Measurements from ENCODE around the gene GALNT10.

GALNT10 gene

GRCh38 chr5:154329062-154329461 lies 138.5 kb downstream of the GALNT10 start:
- no peak for DNase-seq

GRCh38 chr5:154329519-154330040 lies 139.0 kb downstream of the GALNT10 start:
- DNase-seq, result no peak

- no peak for DNase-seq
Observed at GRCh38 chr5:154330097-154330667, 139.6 kb downstream of the GALNT10 start.

GRCh38 chr5:154331232-154331631 lies 140.7 kb downstream of the GALNT10 start:
- no peak for DNase-seq

- no peak for DNase-seq
Observed at GRCh38 chr5:154331924-154332323, 141.4 kb downstream of the GALNT10 start.

- no peak for DNase-seq
Observed at GRCh38 chr5:154332451-154332850, 141.9 kb downstream of the GALNT10 start.

GRCh38 chr5:154333016-154333415 lies 142.5 kb downstream of the GALNT10 start:
- no peak for DNase-seq

GRCh38 chr5:154334406-154335064 lies 144.0 kb downstream of the GALNT10 start:
- DNase-seq, result no peak

GRCh38 chr5:154335065-154335448 lies 144.5 kb downstream of the GALNT10 start:
- no peak for DNase-seq

GRCh38 chr5:154341620-154342019 lies 151.1 kb downstream of the GALNT10 start:
- no peak for DNase-seq

GRCh38 chr5:154342211-154342610 lies 151.7 kb downstream of the GALNT10 start:
- no peak for DNase-seq

- no peak for DNase-seq
Observed at GRCh38 chr5:154342963-154343362, 152.4 kb downstream of the GALNT10 start.

- DNase-seq, result no peak
Observed at GRCh38 chr5:154344461-154344860, 153.9 kb downstream of the GALNT10 start.

- no peak for DNase-seq
Observed at GRCh38 chr5:154345255-154345952, 154.9 kb downstream of the GALNT10 start.

GRCh38 chr5:154346427-154346826 lies 155.9 kb downstream of the GALNT10 start:
- DNase-seq, result no peak

GRCh38 chr5:154349626-154350264 lies 159.2 kb downstream of the GALNT10 start:
- no peak for DNase-seq

- no peak for DNase-seq
Observed at GRCh38 chr5:154351141-154351540, 160.6 kb downstream of the GALNT10 start.

- no peak for DNase-seq
Observed at GRCh38 chr5:154351566-154351965, 161.0 kb downstream of the GALNT10 start.

GRCh38 chr5:154352960-154353548 lies 162.5 kb downstream of the GALNT10 start:
- no peak for DNase-seq

- DNase-seq, result no peak
Observed at GRCh38 chr5:154355129-154355611, 164.6 kb downstream of the GALNT10 start.

- no peak for DNase-seq
Observed at GRCh38 chr5:154356020-154356655, 165.6 kb downstream of the GALNT10 start.

GRCh38 chr5:154356958-154357357 lies 166.4 kb downstream of the GALNT10 start:
- DNase-seq, result no peak

All from midbrain (tissue), 1 donor.